VCaP (cell line): Measurements from ENCODE around the gene STK33.

Experiments
- H3K27ac ChIP-seq: fragments of 450-650 bp; 2 replicates; pipeline ENCODE4 v1.5.1; 2017
- TF ChIP-seq, protein P1 (sequence below): fragments of 450-650 bp; conservative IDR thresholded peaks from 2 replicates; pipeline ENCODE4 v1.5.1; 2017; ENCODE audit warnings: mild to moderate bottlenecking, moderate library complexity

STK33 gene

DNA sequence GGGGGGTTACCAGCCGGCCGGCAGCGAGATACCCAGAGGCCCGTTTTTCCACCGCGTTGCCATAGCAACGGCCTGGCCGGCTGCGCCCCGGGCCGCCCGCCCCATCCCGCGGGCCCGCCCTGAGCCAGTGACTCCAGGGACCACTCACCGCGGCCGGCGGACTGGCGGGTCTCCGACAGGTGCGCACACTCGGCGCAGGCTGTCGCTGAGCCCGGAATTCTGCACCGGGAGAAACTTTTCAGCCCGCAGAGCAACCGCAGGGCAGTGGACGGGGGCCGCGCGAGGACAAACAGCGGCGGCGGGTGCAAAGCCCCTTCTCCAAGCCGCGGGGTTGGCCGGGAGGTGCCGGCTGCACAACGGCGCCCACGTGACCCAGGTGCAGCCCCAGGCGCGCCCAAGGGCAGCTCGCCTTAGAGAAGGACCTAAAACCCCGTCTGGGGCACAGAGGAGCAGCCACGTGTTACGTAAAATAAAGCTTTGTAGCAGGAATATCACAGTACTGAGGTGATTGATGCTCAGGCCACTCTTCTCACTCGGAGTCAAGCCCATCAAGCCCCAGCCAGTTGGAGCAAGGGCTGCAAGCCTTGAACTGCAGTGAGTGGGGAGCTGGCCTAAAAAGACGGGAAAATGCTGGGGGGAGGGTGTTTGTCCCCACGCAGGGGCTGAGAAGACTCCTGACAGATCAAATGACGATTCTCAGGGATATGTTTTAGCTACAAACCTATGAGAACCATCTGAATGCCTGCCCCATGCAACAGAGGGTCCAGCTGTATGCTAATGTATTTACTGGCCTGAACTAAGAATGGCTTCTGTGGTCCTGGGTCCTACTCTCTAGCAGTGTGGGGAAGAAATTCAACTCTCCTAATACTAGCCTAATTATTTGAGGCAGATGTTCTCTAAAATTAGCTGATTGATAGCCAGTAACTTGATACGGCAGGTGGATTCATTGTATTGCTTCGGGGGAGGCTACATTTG is at the start of gene STK33:
Gene STK33, minus strand, starts transcription at position 294 of the 975 bp plus-strand sequence. CDS start 119,323 bp downstream, outside the sequence.
- TF ChIP-seq, protein P1, sequence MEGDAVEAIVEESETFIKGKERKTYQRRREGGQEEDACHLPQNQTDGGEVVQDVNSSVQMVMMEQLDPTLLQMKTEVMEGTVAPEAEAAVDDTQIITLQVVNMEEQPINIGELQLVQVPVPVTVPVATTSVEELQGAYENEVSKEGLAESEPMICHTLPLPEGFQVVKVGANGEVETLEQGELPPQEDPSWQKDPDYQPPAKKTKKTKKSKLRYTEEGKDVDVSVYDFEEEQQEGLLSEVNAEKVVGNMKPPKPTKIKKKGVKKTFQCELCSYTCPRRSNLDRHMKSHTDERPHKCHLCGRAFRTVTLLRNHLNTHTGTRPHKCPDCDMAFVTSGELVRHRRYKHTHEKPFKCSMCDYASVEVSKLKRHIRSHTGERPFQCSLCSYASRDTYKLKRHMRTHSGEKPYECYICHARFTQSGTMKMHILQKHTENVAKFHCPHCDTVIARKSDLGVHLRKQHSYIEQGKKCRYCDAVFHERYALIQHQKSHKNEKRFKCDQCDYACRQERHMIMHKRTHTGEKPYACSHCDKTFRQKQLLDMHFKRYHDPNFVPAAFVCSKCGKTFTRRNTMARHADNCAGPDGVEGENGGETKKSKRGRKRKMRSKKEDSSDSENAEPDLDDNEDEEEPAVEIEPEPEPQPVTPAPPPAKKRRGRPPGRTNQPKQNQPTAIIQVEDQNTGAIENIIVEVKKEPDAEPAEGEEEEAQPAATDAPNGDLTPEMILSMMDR: no peak
- peak within 1 kb of the TSS; percentile 32; the same call in 1 of the 2 replicates for H3K27ac ChIP-seq

- TF ChIP-seq, protein P1: no peak
- H3K27ac ChIP-seq: no peak overlapping the region
Observed at GRCh38 chr11:8642196-8642841, 48.3 kb upstream of the STK33 start.

- no peak overlapping the region for H3K27ac ChIP-seq
- TF ChIP-seq, protein P1: no peak
Observed at GRCh38 chr11:8641332-8641731, 47.3 kb upstream of the STK33 start.

DNA sequence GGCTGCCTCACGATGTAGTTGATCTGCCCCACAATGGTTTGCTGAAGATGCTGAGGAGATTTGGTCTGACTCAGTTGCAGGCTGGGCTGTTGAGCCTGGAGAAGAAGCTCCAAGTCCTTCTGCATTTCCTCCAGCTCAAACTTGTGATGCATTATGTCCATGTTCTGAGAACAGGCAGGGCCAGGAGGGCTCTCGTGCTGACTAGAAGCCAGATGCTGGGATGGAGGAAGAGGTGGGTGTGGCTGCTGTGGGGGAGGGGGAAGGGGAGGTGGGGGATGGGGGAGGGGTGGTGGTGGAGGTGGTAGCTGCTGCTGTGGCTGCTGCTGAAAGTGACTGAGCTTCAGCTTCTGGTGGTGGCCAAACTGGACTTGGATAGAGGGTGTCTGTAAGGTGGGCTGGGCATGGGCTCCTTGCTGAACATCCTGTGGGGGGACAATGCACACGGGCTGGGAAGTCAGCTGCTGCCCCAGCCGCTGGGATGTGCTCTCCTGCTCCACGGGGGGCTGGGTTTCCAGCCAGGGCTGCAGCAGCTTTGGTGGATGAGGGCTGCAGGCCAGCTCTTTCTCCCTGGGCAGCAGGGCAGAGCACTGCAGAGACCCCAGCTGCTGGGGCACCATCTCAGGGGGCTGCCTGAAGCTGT is 46.4 kb upstream of the STK33 start:
- no peak overlapping the region for H3K27ac ChIP-seq
- TF ChIP-seq, protein P1: no peak

GRCh38 chr11:8639655-8640054 is 45.6 kb upstream of the STK33 start:
- TF ChIP-seq, protein P1: no peak
- H3K27ac ChIP-seq: no peak overlapping the region

GRCh38 chr11:8638300-8638699 is 44.3 kb upstream of the STK33 start:
- no peak overlapping the region for H3K27ac ChIP-seq
- TF ChIP-seq, protein P1: no peak

DNA sequence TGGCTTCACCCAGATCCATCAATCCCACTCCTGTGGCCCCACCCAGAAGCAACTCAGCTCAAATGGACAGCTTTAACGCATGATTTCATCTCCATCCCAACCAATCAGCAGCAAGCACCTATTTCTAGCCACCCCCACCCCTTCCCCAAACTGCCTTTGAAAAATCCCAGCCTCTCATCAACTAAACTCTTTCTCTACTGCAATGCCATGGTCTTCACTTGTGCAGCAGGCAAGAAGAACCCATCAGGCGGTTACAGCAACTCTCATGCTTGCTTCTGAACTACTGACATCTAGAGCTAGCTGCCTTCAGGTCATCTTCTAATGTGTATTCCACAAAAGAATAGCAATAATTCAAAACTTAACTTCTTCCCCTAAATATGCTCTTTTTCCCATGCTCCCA is 42.1 kb upstream of the STK33 start:
- H3K27ac ChIP-seq: no peak overlapping the region
- TF ChIP-seq, protein P1: no peak
